ENCODE results near the gene TBX15.
"Not testable (repeated sequence)": the region's sequence is repeated elsewhere in the genome, so short reads cannot be mapped to it uniquely, and the experiment has no call there.

TBX15 gene

GRCh38 chr1:118923319-118923718, 64.8 kb downstream of the TBX15 start:
- in situ Hi-C loops (cut with HindIII; ENCODE audit: low sequenced_read_pairs) = no loop called here
- DNase-seq (ENCODE audit: low read depth) = no peak
- H3K4me3 ChIP-seq (ENCODE audit: low read depth, low read length) = no peak overlapping the region

GRCh38 chr1:118921994-118922393, 66.1 kb downstream of the TBX15 start:
- DNase-seq (ENCODE audit: low read depth) = no peak
- H3K4me3 ChIP-seq (ENCODE audit: low read depth, low read length) = no peak overlapping the region
- in situ Hi-C loops (cut with HindIII; ENCODE audit: low sequenced_read_pairs) = no loop called here
- TF ChIP-seq CTCF (IDR thresholded peaks at IDR 0.05; ENCODE audit: low read depth, low read length, missing control alignments) = no peak

More at GRCh38 chr1:118923319-118923718, 64.8 kb downstream of the TBX15 start:
- no peak for TF ChIP-seq CTCF (IDR thresholded peaks at IDR 0.05; ENCODE audit: low read depth, low read length, missing control alignments)

GRCh38 chr1:118920124-118920717, 67.9 kb downstream of the TBX15 start:
- H3K4me3 ChIP-seq (ENCODE audit: low read depth, low read length) = no peak overlapping the region
- in situ Hi-C loops (cut with HindIII; ENCODE audit: low sequenced_read_pairs) = no loop called here
- no peak for TF ChIP-seq CTCF (IDR thresholded peaks at IDR 0.05; ENCODE audit: low read depth, low read length, missing control alignments)
- no peak for DNase-seq (ENCODE audit: low read depth)

GRCh38 chr1:118918940-118919259, 69.2 kb downstream of the TBX15 start:
- TF ChIP-seq CTCF (IDR thresholded peaks at IDR 0.05; ENCODE audit: low read depth, low read length, missing control alignments) = no peak
- DNase-seq (ENCODE audit: low read depth) = no peak
- in situ Hi-C loops (cut with HindIII; ENCODE audit: low sequenced_read_pairs) = no loop called here
- H3K4me3 ChIP-seq (ENCODE audit: low read depth, low read length) = no peak overlapping the region

GRCh38 chr1:118918230-118918939, 69.8 kb downstream of the TBX15 start:
- no peak for DNase-seq (ENCODE audit: low read depth)
- TF ChIP-seq CTCF (IDR thresholded peaks at IDR 0.05; ENCODE audit: low read depth, low read length, missing control alignments) = no peak
- H3K4me3 ChIP-seq (ENCODE audit: low read depth, low read length) = no peak overlapping the region
- in situ Hi-C loops (cut with HindIII; ENCODE audit: low sequenced_read_pairs) = no loop called here

GRCh38 chr1:118916346-118916745, 71.8 kb downstream of the TBX15 start:
- DNase-seq (ENCODE audit: low read depth); in situ Hi-C loops (cut with HindIII; ENCODE audit: low sequenced_read_pairs); H3K4me3 ChIP-seq (ENCODE audit: low read depth, low read length): not testable (repeated sequence)

- in situ Hi-C loops (cut with HindIII; ENCODE audit: low sequenced_read_pairs) = no loop called here
- no peak overlapping the region for H3K4me3 ChIP-seq (ENCODE audit: low read depth, low read length)
- TF ChIP-seq CTCF (IDR thresholded peaks at IDR 0.05; ENCODE audit: low read depth, low read length, missing control alignments) = no peak
- DNase-seq (ENCODE audit: low read depth) = no peak
These were observed 73.6 kb downstream of the TBX15 start for GRCh38 chr1:118914379-118915161.

Measured in astrocyte of the cerebellum (primary cell).